KG1 (cell line): ENCODE data around the gene UQCRFS1.

Experiments used
- DNase-seq: peaks from one replicate; lab custom pipeline; 2025; lab: John Stamatoyannopoulos, UW

UQCRFS1 gene

GRCh38 chr19:29155683-29156082, 57.3 kb downstream of the UQCRFS1 start:
- DNase-seq = no peak
